NCI-H524 treated with DMSO at 0.1 percent for 48 hours (cell line): ENCODE data around the gene IKZF4.
"Not testable (repeated sequence)": the region's sequence is repeated elsewhere in the genome, so short reads cannot be mapped to it uniquely, and the experiment has no call there.

ENCODE experiments used
- DNase-seq: peaks from one replicate; lab custom pipeline; 2025; lab: John Stamatoyannopoulos, UW

Gene IKZF4

DNA sequence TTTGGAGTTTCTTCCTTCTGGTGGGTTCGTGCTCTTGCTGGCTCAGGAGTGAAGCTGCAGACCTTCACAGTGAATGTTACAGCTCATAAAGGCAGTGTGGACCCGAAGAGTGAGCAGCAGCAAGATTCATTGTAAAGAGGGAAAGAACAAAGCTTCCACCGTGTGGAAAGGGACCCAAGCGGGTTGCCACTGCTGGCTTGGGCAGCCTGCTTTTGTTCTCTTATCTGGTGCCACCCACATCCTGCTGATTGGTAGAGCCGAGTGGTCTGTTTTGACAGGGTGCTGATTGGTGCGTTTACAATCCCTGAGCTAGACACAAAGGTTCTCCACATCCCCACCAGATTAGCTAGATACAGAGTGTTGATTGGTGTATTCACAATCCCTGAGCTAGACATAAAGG lies 21.3 kb upstream of the IKZF4 start:
- not testable (repeated sequence) for DNase-seq

- not testable (repeated sequence) for DNase-seq
These were observed 20.8 kb upstream of the IKZF4 start for GRCh38 chr12:55999999-56000540.

DNA sequence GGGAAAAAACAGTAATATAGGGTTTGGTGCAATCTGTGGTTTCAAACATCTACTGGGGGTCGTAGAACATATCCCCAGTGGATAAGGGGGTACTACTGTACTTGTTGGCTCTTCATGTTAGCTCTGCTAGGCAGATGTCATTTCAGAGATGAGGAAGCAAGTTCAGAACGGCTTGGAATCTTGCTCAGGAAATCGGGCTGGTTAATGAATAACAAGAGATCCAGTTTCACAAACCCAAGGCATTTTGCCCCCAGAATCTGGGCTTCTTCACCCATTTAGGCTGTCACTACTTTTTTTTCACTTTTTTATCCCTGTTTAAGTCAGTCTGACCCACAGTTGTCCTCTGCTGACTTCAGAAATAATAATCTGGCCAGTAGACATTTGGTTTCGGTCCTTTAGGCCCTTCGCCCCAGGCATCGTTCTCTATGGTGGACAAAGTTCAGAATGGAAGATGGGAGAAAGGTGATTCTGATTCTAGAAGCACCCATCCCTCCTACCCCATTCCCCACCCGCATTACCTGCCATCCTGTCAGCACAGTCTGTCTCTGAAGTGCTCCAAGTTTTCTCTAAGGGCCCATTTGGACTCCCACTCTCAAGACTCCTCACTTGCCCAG lies 19.2 kb upstream of the IKZF4 start:
- no peak for DNase-seq

DNA sequence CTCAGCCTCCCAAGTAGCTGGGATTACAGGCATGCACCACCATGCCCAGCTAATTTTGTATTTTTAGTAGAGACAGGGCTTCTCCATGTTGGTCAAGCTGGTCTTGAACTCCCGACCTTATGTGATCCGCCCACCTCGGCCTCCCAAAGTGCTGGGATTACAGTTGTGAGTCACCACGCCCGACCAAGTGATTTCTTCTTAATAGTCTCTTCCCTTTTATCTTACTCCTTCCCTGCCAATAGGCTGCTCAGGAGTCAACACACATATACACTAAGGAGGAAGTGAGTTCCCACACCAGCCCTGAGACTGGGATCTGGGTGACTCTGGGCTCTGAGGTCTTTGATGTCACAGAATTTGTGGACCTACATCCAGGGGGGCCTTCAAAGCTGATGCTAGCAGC lies 17.5 kb upstream of the IKZF4 start:
- not testable (repeated sequence) for DNase-seq

DNA sequence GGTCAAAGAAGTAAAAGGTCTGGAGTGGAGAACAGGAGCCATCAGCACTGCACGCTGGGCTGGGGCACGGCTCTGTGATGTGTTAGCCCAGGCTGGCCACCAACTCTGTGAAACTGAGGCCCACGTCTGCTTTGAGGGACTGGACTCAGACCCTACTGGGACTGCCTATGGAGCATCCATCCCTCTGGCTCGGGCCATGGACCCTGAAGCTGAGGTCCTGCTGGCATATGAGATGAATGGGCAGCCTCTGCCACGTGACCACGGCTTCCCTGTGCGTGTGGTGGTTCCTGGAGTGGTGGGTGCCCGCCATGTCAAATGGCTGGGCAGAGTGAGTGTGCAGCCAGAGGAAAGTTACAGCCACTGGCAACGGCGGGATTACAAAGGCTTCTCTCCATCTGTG lies 16.6 kb upstream of the IKZF4 start:
- no peak for DNase-seq

GRCh38 chr12:56007564-56008559 lies 13.0 kb upstream of the IKZF4 start:
- DNase-seq, result no peak

GRCh38 chr12:56010111-56010570 lies 10.7 kb upstream of the IKZF4 start:
- no peak for DNase-seq

- DNase-seq, result no peak
These were observed 9.2 kb upstream of the IKZF4 start for GRCh38 chr12:56011509-56012090.

GRCh38 chr12:56013482-56013881 lies 7.4 kb upstream of the IKZF4 start:
- DNase-seq, result no peak

DNA sequence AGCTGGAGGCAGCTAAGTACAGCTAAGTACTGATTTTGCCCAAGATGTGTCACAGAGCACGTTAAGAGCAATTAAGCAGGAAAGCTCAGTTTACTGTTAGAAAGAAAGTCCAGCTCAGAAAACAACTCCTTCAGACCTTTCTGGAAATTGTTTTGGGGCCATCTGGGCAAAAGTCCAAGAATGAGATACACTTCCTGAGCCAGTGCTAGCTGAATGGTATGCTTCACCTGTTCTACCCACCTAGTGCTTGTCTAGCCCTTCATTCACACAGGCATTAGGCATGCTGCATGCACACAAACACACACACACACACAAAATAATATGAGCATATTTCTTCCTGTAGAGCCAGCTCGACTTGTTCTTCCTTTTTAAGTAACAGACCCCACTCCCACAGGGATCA lies 6.6 kb upstream of the IKZF4 start:
- DNase-seq, result no peak

- no peak for DNase-seq
These were observed 3.7 kb upstream of the IKZF4 start for GRCh38 chr12:56017181-56017580.

DNA sequence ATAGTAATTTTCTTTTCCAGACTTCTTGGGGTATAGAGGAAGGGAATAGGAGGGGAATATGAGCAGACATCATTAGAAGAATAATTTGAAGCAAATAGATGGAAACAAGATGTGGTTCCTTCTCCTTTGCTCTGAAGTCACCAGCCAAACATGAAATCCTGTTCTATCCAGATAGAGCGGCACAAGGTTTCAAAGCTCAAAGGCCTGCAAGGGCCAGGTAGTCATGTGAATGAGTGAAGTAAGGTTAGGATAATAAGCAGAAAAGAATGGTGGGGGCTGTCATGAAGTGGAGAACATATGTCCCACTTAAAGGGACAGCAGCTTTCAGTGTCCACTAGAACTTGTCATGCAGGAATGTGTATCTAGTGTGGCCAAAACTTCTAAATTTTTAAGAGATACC lies 2.5 kb upstream of the IKZF4 start:
- no peak for DNase-seq

DNA sequence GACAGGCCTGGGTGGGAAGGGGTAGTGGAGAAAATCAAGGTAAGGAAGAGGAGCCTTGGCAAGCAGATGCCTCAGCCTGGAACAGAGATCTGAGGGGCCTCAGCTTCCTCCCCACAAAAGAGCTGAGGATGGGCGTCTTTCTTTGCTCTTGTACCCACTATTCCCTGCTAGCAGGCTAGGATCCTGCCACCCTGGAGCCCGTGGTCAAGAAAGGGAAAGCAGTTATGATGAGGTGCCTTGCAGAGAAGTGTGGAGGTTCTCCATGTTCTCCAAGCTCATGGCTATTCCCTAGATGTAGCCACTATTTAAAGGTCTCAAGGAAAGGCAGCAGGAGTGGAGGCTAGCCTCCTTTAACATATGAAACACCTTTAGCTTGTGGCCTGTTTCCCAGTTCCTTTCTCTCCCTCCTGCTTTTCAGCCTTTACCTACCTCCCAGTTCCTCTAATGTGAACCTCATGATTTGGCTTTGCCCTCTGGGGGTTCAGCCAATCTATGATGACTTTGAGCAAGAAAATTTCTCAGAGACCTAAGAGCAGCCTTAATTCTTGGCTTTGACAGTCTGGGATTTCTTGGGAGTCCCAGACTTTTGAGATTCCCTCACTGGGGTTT lies 1.1 kb downstream of the IKZF4 start:
- DNase-seq, result no peak

GRCh38 chr12:56028511-56029165 lies 7.8 kb downstream of the IKZF4 start:
- DNase-seq, result no peak

- no peak for DNase-seq
These were observed 8.3 kb downstream of the IKZF4 start for GRCh38 chr12:56029166-56029519.

DNA sequence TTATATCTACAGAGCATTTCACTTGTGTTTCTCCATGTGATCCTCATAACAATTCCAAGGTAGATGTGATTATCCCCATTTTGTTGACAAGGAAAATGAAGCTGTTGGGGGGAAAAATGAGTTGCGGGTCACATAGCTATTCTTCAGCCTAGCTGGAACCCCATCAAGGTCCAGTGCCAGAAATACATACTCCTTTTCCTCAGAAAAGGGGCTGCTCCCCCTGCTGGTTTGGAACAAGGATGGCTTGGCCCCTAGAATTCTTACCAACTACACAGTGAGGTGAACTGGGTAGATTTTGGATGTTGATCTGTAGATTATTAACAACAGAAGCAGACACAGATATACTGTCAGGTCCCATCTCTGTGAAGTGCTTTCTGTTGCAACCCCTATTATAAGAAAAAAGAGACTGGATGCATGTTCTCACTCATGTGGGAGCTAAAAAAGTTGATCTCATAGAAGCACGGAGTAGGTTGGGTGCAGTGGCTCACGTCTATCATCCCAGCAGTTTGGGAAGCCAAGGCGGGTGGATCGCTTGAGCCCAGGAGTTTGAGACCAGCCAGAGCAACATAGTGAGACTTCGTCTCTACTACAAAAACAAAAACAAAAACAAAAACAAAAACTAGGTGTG lies 8.9 kb downstream of the IKZF4 start:
- DNase-seq, result no peak

- DNase-seq, result no peak
These were observed 11.1 kb downstream of the IKZF4 start for GRCh38 chr12:56031987-56032386.

GRCh38 chr12:56034586-56035332 lies 13.9 kb downstream of the IKZF4 start:
- DNase-seq, result no peak

DNA sequence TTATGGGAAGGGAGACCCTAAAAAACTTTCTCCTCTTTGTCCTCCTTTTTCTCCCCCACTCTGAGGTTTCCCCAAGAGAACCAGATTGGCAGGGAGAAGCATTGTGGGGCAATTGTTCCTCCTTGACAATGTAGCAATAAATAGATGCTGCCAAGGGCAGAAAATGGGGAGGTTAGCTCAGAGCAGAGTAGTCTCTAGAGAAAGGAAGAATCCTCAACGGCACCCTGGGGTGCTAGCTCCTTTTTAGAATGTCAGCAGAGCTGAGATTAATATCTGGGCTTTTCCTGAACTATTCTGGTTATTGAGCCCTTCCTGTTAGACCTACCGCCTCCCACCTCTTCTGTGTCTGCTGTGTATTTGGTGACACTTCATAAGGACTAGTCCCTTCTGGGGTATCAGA lies 16.3 kb downstream of the IKZF4 start:
- no peak for DNase-seq

DNA sequence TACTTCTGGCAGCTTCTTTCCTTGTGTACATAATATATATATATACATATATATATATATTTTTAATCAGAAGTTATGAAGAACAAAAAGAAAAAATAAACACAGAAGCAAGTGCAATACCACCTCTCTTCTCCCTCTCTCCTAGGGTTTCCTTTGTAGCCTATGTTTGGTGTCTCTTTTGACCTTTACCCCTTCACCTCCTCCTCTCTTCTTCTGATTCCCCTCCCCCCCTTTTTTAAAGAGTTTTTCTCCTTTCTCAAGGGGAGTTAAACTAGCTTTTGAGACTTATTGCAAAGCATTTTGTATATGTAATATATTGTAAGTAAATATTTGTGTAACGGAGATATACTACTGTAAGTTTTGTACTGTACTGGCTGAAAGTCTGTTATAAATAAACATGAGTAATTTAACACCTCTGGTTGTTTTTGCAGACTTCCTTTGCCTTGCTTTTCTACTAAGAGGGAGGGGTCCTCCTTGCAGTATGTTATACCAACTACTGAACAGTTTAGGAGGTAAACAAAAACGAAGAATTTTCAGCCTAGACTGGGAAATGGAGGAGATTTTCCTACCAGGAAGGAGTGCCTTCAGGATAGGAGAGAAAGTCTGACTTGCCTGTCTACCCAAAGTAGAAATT lies 17.3 kb downstream of the IKZF4 start:
- no peak for DNase-seq
